Measurements from ENCODE around the gene UFD1. TPM values are rescaled to one million over a fixed set of nuclear protein-coding genes. Genes with fewer than 3 reads are reported as not detected.

Gene UFD1
- total RNA-seq, 1 experiment from 2014 or later, result 74.4 TPM

- no peak overlapping the region for H3K56ac ChIP-seq (ENCODE audit: insufficient read length, low read depth, low read length)
- no peak overlapping the region for H3K4me2 ChIP-seq (ENCODE audit: insufficient read depth, insufficient read length, low read length)
- no peak overlapping the region for H2BK20ac ChIP-seq (ENCODE audit: low read depth, low read length, poor library complexity, severe bottlenecking)
- H3K4me1 Mint-ChIP-seq, result no peaks in the 10 kb centered on the region
- no peak overlapping the region for H3K4me3 Mint-ChIP-seq
- H3K79me1 ChIP-seq (ENCODE audit: insufficient read depth, low read depth, low read length, poor library complexity, severe bottlenecking), result no peaks in the 10 kb centered on the region
- no peaks in the 10 kb centered on the region for H3K9me3 ChIP-seq (ENCODE audit: control insufficient read depth, low read depth, low read length)
- no peak overlapping the region for H2AK5ac ChIP-seq (ENCODE audit: insufficient read length, low read length)
- no peak overlapping the region for H3K9ac ChIP-seq (ENCODE audit: extremely low read depth, insufficient read length, low read length)
- H2BK15ac ChIP-seq (ENCODE audit: low read depth, low read length), result no peak overlapping the region
- TF ChIP-seq, protein P1, sequence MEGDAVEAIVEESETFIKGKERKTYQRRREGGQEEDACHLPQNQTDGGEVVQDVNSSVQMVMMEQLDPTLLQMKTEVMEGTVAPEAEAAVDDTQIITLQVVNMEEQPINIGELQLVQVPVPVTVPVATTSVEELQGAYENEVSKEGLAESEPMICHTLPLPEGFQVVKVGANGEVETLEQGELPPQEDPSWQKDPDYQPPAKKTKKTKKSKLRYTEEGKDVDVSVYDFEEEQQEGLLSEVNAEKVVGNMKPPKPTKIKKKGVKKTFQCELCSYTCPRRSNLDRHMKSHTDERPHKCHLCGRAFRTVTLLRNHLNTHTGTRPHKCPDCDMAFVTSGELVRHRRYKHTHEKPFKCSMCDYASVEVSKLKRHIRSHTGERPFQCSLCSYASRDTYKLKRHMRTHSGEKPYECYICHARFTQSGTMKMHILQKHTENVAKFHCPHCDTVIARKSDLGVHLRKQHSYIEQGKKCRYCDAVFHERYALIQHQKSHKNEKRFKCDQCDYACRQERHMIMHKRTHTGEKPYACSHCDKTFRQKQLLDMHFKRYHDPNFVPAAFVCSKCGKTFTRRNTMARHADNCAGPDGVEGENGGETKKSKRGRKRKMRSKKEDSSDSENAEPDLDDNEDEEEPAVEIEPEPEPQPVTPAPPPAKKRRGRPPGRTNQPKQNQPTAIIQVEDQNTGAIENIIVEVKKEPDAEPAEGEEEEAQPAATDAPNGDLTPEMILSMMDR (conservative IDR thresholded peaks at IDR 0.05), result no peak
- H3K36me3 Mint-ChIP-seq (ENCODE audit: insufficient read depth in 1 of 3, low read depth in 3 of 3), result peaks cover 19 to 76% (median 67%) of the 10 kb centered on the region in 3 experiments; a peak in 6 of 7 replicates
- no peaks in the 10 kb centered on the region for H3K79me2 ChIP-seq (ENCODE audit: insufficient read depth, low read length)
- no peak overlapping the region for H3T11ph ChIP-seq (ENCODE audit: low read length)
- H3K27ac Mint-ChIP-seq, result no peak overlapping the region
- H2BK120ac ChIP-seq (ENCODE audit: low read depth, low read length, poor library complexity, severe bottlenecking), result no peak overlapping the region
- no peaks in the 10 kb centered on the region for H4K20me1 ChIP-seq (ENCODE audit: control insufficient read depth, insufficient read depth, insufficient read length)
- H3K9me3 Mint-ChIP-seq, result no peaks in the 10 kb centered on the region
- no peak overlapping the region for H3K4ac ChIP-seq (ENCODE audit: low read depth, low read length)
- no peak overlapping the region for H2BK5ac ChIP-seq (ENCODE audit: insufficient read length, low read length)
- H3K18ac ChIP-seq (ENCODE audit: insufficient read length, low read depth, low read length), result no peak overlapping the region
- no peak overlapping the region for H4K5ac ChIP-seq (ENCODE audit: insufficient read length, low read depth, low read length)
- WGBS (ENCODE audit: extremely low coverage, insufficient read length, low lambda C conversion rate), result no CpG with 5 or more reads among the region's 7 CpGs
- H3K27ac ChIP-seq (ENCODE audit: insufficient read length, low read depth, low read length), result no peak overlapping the region
- no peak overlapping the region for H3K14ac ChIP-seq (ENCODE audit: insufficient read depth, low read length)
- no peak overlapping the region for H3K23ac ChIP-seq (ENCODE audit: insufficient read length, low read depth, low read length)
- DNase-seq, result no peak
- no peak overlapping the region for H2BK12ac ChIP-seq (ENCODE audit: insufficient read length, low read depth, low read length)
- no peak overlapping the region for H4K8ac ChIP-seq (replicated peaks; ENCODE audit: insufficient read length, low read depth, low read length)
- H3K4me1 ChIP-seq (ENCODE audit: insufficient read depth, low read length), result no peaks in the 10 kb centered on the region
- no peak overlapping the region for H2AFZ ChIP-seq (ENCODE audit: low read length)
- no peaks in the 10 kb centered on the region for H3K27me3 ChIP-seq (ENCODE audit: insufficient read depth, low read length)
- H3K27me3 Mint-ChIP-seq (ENCODE audit: low read depth), result no peaks in the 10 kb centered on the region
- no peak overlapping the region for H4K91ac ChIP-seq (ENCODE audit: insufficient read length, low read depth, low read length)
- H3K23me2 ChIP-seq (ENCODE audit: insufficient read length, low read depth, low read length, poor library complexity, severe bottlenecking), result no peaks in the 10 kb centered on the region
These were observed 10.2 kb upstream of the UFD1 start for GRCh38 chr22:19488884-19489843.

Measured in H9 (cell line).